ENCODE results near the gene GPC6.
"Not testable (repeated sequence)": the region's sequence is repeated elsewhere in the genome, so short reads cannot be mapped to it uniquely, and the experiment has no call there.

Gene GPC6

DNA sequence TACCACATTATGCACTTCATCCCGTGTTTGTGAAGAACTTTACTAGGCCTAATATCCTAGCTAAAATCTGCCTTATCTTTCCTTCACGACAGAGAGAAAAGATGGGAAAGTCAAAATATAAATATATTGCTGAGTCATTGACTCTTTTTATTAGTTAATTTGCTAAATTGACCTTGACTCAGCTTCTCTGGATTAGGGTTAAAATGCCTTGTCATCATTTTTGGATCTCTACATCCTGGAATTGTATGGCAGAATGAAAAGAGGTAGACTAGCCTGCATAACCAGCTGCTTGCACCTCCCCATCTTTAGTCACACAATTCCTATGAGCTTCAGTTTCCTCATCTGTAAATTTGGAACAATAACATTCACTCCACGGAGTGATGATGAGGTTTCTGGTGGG lies 972.5 kb downstream of the GPC6 start:
- TF ChIP-seq CTCF (IDR thresholded peaks at IDR 0.05; ENCODE audit: borderline replicate concordance, insufficient read depth, low read depth, low read length), result no peak
- H3K4me3 ChIP-seq (ENCODE audit: low read depth, low read length), result no peak overlapping the region

DNA sequence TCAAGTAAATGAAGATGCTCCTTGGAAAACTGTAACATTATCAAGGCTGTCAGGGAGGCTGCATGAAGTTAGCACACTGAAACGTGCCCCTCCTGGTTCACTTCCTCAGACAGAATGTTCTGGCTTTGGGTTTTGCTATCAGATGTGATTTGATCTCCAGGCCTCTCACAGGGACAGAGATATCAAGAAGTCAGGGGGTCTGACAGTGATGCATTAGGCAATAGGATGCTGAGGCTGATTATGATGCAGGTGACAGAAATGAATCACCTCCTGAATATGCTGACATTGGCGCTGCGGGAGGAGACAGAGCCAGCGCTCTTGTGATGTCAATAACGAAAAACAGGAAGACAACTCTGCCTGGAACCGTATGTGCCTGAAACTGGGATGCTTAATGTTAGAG lies 974.4 kb downstream of the GPC6 start:
- H3K4me3 ChIP-seq (ENCODE audit: low read depth, low read length), result no peak overlapping the region
- TF ChIP-seq CTCF (IDR thresholded peaks at IDR 0.05; ENCODE audit: borderline replicate concordance, insufficient read depth, low read depth, low read length), result no peak

GRCh38 chr13:94204163-94204562 lies 977.6 kb downstream of the GPC6 start:
- TF ChIP-seq CTCF (IDR thresholded peaks at IDR 0.05; ENCODE audit: borderline replicate concordance, insufficient read depth, low read depth, low read length), result no peak
- H3K4me3 ChIP-seq (ENCODE audit: low read depth, low read length), result no peak overlapping the region

GRCh38 chr13:94204946-94205345 lies 978.3 kb downstream of the GPC6 start:
- TF ChIP-seq CTCF (IDR thresholded peaks at IDR 0.05; ENCODE audit: borderline replicate concordance, insufficient read depth, low read depth, low read length), result no peak
- H3K4me3 ChIP-seq (ENCODE audit: low read depth, low read length), result no peak overlapping the region

DNA sequence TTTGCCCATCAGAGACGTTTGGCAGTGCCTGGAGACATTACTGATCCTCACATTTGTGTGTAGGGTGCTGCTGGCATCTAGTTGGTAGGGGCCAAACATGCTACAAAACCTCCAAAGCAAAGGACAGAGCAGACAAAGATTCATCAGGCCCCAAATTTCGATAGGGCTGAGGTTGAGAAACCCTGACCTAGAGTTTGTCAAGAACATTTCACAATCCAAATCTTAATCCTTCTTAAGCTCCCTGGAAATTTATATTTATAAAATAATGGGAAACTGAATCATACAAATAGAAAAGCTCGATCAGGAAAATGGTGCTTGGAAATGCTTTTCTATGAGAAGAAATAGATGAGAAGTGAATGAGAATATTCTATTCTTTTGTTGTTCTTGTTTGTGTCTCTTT lies 979.3 kb downstream of the GPC6 start:
- H3K4me3 ChIP-seq (ENCODE audit: low read depth, low read length), result no peak overlapping the region
- no peak for TF ChIP-seq CTCF (IDR thresholded peaks at IDR 0.05; ENCODE audit: borderline replicate concordance, insufficient read depth, low read depth, low read length)

- no peak for TF ChIP-seq CTCF (IDR thresholded peaks at IDR 0.05; ENCODE audit: borderline replicate concordance, insufficient read depth, low read depth, low read length)
- H3K4me3 ChIP-seq (ENCODE audit: low read depth, low read length), result no peak overlapping the region
Measured at GRCh38 chr13:94209117-94209516, 982.5 kb downstream of the GPC6 start.

DNA sequence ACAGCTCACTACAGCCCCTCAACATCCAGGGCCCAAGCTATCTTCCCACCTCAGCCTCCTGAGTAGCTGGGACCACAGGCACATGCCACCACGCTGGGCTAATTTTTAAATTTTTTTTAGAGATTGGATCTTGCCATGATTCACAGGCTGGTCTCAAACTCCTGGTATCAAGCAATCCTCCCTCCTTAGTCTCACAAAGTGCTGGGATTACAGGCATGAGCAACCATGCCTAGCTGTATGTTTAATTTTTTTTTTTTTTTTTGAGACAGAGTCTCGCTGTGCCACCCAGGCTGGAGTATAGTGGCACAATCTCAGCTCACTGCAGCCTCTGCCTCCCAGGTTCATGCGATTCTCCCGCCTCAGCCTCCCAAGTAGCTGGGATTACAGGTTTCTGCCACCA lies 983.3 kb downstream of the GPC6 start:
- H3K4me3 ChIP-seq (ENCODE audit: low read depth, low read length), result not testable (repeated sequence)

DNA sequence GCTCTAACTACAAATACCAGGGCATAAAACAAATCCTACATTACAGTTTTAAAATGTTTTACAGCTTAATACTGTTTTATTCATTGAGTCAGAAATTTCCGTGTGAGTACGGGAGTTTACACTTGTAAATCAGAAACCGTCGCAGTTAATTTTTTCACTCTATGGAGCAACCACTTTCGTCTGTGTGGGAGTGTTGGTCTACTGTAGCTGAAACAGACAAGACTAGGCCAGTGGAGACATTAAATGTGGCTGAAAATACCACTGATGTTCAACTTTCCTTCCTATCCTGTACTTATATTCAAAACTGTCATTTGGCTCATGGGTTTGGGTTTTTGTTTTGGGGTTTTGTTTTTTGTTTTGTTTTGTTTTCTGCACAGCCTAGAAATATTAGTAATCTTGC lies 984.2 kb downstream of the GPC6 start:
- TF ChIP-seq CTCF (IDR thresholded peaks at IDR 0.05; ENCODE audit: borderline replicate concordance, insufficient read depth, low read depth, low read length), result no peak
- H3K4me3 ChIP-seq (ENCODE audit: low read depth, low read length), result no peak overlapping the region

Data from GM12875 (cell line).